AG09319 (cell line): ENCODE data around the gene E2F3.

Experiments
- DNase-seq: peaks from one replicate; pipeline ENCODE4 v3.0.0-alpha.2; 2010; ENCODE audit warnings: low read depth; ENCODE audit errors: extremely low read depth
- CTCF ChIP-seq: IDR thresholded peaks from 2 replicates; pipeline ENCODE4 v1.5.1; 2011; ENCODE audit warnings: low read depth, mild to moderate bottlenecking, inconsistent platforms, low read length, moderate library complexity

Gene E2F3

DNA sequence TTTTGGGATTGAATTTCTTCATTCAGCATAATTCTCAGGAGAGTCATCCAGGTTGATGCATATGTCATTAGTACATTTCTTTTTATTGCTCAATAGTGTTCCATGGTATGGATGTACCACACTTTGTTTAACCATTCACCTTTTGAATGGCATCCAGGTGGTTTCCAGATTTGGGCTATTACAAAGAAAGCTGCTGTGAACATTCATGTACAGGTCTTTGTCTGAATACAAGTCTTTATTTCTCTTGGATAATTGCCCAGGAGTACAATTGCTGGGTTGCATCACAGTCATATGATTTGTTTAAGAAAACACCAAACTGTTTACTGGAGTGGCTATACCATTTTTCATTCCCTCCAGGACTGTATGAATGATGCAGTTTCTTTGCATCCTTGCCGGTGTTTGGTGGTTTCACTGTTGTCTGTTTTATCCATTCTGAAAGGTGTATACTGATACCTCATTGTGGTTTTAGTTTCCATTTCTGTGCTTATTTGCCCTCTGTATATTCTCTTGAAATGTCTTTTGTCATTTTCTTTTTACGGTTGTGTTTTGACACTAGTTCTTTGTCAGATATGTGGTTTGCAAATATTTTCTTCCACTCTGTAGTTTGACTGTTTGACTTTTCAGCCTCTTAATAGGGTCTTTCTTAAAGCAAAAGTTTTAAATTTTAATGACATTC lies 141.4 kb downstream of the E2F3 start:
- TF ChIP-seq CTCF: no peak
- no peak for DNase-seq
